DOHH2 (cell line): ENCODE measurements around the gene RBM28.

ENCODE experiments used
- H3F3A ChIP-seq: fragments of 200-600 bp; sonication (generic), shearing (Covaris generic); 2 replicates; pipeline ENCODE4 v1.6.0; 2016; ENCODE audit warnings: antibody characterized with exemption, mild to moderate bottlenecking; ENCODE audit not compliant: control insufficient read depth, insufficient read depth
- H3K27ac ChIP-seq: fragments of 200-600 bp; sonication (generic); 2 replicates; pipeline ENCODE4 v1.5.1; 2014; ENCODE audit warnings: low read depth, mild to moderate bottlenecking, low read length, moderate library complexity
- H3K27me3 ChIP-seq: fragments of 200-600 bp; sonication (generic); 2 replicates; pipeline ENCODE4 v1.6.1; 2014; ENCODE audit warnings: mild to moderate bottlenecking, low read length, mixed read lengths; ENCODE audit not compliant: control insufficient read depth
- H3K36me3 ChIP-seq: fragments of 200-600 bp; sonication (generic); 2 replicates; pipeline ENCODE4 v1.6.1; 2014; ENCODE audit warnings: mild to moderate bottlenecking, low read length, moderate library complexity, mixed read lengths; ENCODE audit not compliant: control insufficient read depth
- H3K4me1 ChIP-seq: fragments of 200-600 bp; sonication (generic); 2 replicates; pipeline ENCODE4 v1.6.1; 2014; ENCODE audit warnings: mild to moderate bottlenecking, low read length, mixed read lengths; ENCODE audit not compliant: control insufficient read depth
- H3K4me2 ChIP-seq: fragments of 200-600 bp; sonication (generic); 2 replicates; pipeline ENCODE4 v1.6.0; 2014; ENCODE audit warnings: mild to moderate bottlenecking, low read length, moderate library complexity
- H3K4me3 ChIP-seq: fragments of 200-600 bp; sonication (generic); 2 replicates; pipeline ENCODE4 v1.5.1; 2014; ENCODE audit warnings: mild to moderate bottlenecking, low read length, mixed read lengths
- H3K79me2 ChIP-seq: fragments of 200-600 bp; sonication (generic); 2 replicates; pipeline ENCODE4 v1.6.1; 2014; ENCODE audit warnings: mild to moderate bottlenecking, low read length, mixed read lengths; ENCODE audit not compliant: control insufficient read depth
- H3K9me2 ChIP-seq: fragments of 200-600 bp; sonication (generic); replicated peaks from 2 replicates; pipeline ENCODE4 v1.6.1; 2014; ENCODE audit warnings: mild to moderate bottlenecking, low read length, mixed read lengths; ENCODE audit not compliant: control insufficient read depth
- H3K9me3 ChIP-seq: fragments of 200-600 bp; sonication (generic); 2 replicates; pipeline ENCODE4 v1.6.1; 2014; ENCODE audit warnings: antibody characterized with exemption, low read length, mixed read lengths; ENCODE audit not compliant: control insufficient read depth, insufficient read depth
- H4K20me1 ChIP-seq: fragments of 200-600 bp; sonication (generic); 2 replicates; pipeline ENCODE4 v1.6.0; 2014; ENCODE audit warnings: low read depth, mild to moderate bottlenecking, antibody characterized with exemption, low read length, moderate library complexity; ENCODE audit not compliant: control insufficient read depth, insufficient read depth
- EZH2phosphoT487 ChIP-seq: fragments of 200-600 bp; sonication (generic); IDR thresholded peaks from 2 replicates; pipeline ENCODE4 v1.6.1; 2017; ENCODE audit warnings: borderline replicate concordance, mild to moderate bottlenecking, antibody characterized with exemption, low read length, moderate library complexity, mixed read lengths
- TF ChIP-seq, protein P1 (sequence below): fragments of 200-600 bp; sonication (generic); IDR thresholded peaks from one replicate; pipeline ENCODE4 v1.5.1; 2014; ENCODE audit warnings: antibody characterized with exemption, mild to moderate bottlenecking, low read depth, low read length; ENCODE audit not compliant: poor library complexity, severe bottlenecking

The RBM28 gene

DNA sequence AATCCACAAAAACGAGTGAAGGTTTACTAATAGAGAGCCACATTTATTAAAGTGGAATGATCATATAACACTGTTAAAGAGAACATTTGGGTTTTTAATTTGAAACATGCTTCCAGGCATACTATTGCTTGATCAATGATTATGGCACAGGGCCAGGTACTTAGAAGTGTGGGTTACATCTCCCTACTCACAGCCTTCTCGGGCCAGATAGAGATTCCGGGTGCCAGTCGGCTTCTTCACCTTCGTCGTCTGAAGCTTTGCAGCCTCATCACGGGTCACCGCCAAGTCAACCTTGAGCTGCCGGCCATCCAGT, 19.4 kb downstream of the RBM28 start:
- Histone ChIP-seq H3K79me2 (no peaks in the 10 kb centered on the region), H3K4me3 (no peak overlapping the region), H3K4me1 (no peaks in the 10 kb centered on the region), H3K27ac (no peak overlapping the region), H3K36me3 (peaks cover 90% of the 10 kb centered on the region), H3K4me2 (no peak overlapping the region), H3K9me3 (no peaks in the 10 kb centered on the region), H4K20me1 (no peaks in the 10 kb centered on the region), H3F3A (0 out of 2 replicates have a peak, but pooled peaks cover 3% of the 10 kb centered on the region), H3K27me3 (no peaks in the 10 kb centered on the region), H3K9me2 (no peaks in the 10 kb centered on the region)
- TF ChIP-seq, protein P1, sequence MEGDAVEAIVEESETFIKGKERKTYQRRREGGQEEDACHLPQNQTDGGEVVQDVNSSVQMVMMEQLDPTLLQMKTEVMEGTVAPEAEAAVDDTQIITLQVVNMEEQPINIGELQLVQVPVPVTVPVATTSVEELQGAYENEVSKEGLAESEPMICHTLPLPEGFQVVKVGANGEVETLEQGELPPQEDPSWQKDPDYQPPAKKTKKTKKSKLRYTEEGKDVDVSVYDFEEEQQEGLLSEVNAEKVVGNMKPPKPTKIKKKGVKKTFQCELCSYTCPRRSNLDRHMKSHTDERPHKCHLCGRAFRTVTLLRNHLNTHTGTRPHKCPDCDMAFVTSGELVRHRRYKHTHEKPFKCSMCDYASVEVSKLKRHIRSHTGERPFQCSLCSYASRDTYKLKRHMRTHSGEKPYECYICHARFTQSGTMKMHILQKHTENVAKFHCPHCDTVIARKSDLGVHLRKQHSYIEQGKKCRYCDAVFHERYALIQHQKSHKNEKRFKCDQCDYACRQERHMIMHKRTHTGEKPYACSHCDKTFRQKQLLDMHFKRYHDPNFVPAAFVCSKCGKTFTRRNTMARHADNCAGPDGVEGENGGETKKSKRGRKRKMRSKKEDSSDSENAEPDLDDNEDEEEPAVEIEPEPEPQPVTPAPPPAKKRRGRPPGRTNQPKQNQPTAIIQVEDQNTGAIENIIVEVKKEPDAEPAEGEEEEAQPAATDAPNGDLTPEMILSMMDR, result no peak
- no peak for TF ChIP-seq EZH2phosphoT487

DNA sequence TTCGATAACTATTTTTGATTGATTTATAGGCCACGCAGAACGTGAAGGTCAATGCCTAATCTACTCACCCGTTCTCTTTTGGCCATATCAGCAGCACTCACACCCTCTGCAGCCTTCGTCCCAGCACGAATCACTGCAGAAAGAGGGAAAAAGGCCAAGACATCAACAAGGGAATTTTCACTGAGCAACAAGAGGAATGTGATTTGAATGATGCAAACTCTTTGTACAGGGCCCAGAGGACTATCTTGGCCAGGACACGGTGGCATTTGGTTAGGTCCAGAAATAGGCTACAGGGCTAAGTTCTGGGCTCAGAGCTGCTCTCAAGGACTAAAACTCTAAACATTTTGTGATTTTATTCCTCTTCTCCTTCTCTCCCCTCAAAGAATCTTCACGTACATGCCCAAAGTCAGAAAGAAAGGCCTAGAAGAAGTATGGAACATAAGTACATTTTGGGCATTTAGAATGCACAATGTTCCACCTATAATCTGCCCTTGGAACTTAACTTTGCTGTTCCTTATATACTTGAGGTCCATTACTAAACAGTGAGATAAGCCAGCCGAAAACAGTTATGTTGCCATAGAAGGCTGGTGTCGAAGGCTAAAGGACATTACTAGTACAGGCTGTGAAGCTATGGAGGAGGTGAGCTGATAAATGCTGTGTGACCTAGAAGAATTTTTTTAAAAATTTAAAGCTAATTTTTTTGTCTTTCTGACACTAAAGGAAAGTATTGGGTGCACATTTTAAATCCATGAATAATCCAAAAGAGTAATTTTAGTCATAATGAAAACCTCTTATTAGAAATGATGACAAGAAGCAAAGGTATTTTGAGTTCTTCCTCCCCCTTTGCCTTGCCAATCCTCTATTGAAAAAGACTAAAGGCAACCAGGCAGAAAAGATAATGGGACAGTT, 20.0 kb downstream of the RBM28 start:
- no peak for TF ChIP-seq EZH2phosphoT487
- TF ChIP-seq, protein P1, result no peak
- Histone ChIP-seq H3K9me2 (no peaks in the 10 kb centered on the region), H3K4me1 (no peaks in the 10 kb centered on the region), H3K27me3 (no peaks in the 10 kb centered on the region), H3K36me3 (peaks cover 92% of the 10 kb centered on the region), H4K20me1 (no peaks in the 10 kb centered on the region), H3K4me2 (no peak overlapping the region), H3K79me2 (no peaks in the 10 kb centered on the region), H3K4me3 (no peak overlapping the region), H3K27ac (no peak overlapping the region), H3K9me3 (no peaks in the 10 kb centered on the region), H3F3A (0 out of 2 replicates have a peak, but pooled peaks cover 3% of the 10 kb centered on the region)

DNA sequence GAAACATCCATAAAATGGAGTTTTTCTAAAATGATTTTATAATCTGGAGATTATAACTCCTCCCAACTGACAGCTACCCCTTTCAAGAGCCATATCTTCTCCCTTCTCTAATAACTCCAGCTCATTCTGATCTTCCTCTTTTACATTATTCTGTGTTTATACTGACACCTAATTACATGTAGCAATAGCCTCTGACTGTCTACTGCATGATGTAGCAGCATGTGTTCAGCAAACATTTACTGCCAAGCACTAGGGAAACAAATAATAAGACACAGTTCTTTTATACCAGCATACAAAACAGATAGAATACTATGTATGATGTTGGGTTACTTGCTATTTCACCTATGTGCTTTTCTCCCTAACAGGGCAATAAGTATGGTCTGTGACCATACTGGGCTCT, 20.7 kb downstream of the RBM28 start:
- Histone ChIP-seq H3K79me2 (no peaks in the 10 kb centered on the region), H3K27me3 (no peaks in the 10 kb centered on the region), H3F3A (0 out of 2 replicates have a peak, but pooled peaks cover 3% of the 10 kb centered on the region), H4K20me1 (no peaks in the 10 kb centered on the region), H3K9me2 (no peaks in the 10 kb centered on the region), H3K4me1 (no peaks in the 10 kb centered on the region), H3K4me3 (no peak overlapping the region), H3K27ac (no peak overlapping the region), H3K36me3 (peaks cover 92% of the 10 kb centered on the region), H3K4me2 (no peak overlapping the region), H3K9me3 (no peaks in the 10 kb centered on the region)
- TF ChIP-seq, protein P1, result no peak
- no peak for TF ChIP-seq EZH2phosphoT487
